Trophoblast cell (in vitro differentiated cells and primary cell): ENCODE data around the gene CD36.
A peak's percentile ranks its signal among the peaks of the same experiment; 100 is the strongest.

ENCODE experiments used
- DNase-seq, 2 donors: peaks; one replicate each; pipeline ENCODE4 v3.0.0-alpha.2; 2016
- H2AFZ ChIP-seq: 2 replicates; pipeline ENCODE4 v1.6.1; 2013; ENCODE audit warnings: low read length, moderate library complexity, mild to moderate bottlenecking; ENCODE audit not compliant: insufficient read depth, poor library complexity
- H2AK5ac ChIP-seq: 2 replicates; pipeline ENCODE4 v1.6.1; 2013; ENCODE audit warnings: mild to moderate bottlenecking, low read length
- H2BK120ac ChIP-seq: 2 replicates; pipeline ENCODE4 v1.6.1; 2013; ENCODE audit warnings: low read length, mild to moderate bottlenecking, moderate library complexity; ENCODE audit not compliant: insufficient read depth, poor library complexity
- H2BK12ac ChIP-seq: 2 replicates; pipeline ENCODE4 v1.6.1; 2013; ENCODE audit warnings: mild to moderate bottlenecking, low read length, moderate library complexity
- H2BK5ac ChIP-seq: 2 replicates; pipeline ENCODE4 v1.6.1; 2013; ENCODE audit warnings: low read length, low read depth, moderate library complexity, mild to moderate bottlenecking; ENCODE audit not compliant: poor library complexity
- H3K14ac ChIP-seq: 2 replicates; pipeline ENCODE4 v1.6.1; 2013; ENCODE audit warnings: mild to moderate bottlenecking, low read length
- H3K18ac ChIP-seq: 2 replicates; pipeline ENCODE4 v1.6.1; 2013; ENCODE audit warnings: mild to moderate bottlenecking, low read length
- H3K23ac ChIP-seq: 2 replicates; pipeline ENCODE4 v1.6.1; 2013; ENCODE audit warnings: low read length
- H3K27ac ChIP-seq: 2 replicates; pipeline ENCODE4 v1.5.1; 2013; ENCODE audit warnings: low read depth, mild to moderate bottlenecking, inconsistent platforms, low read length, moderate library complexity
- H3K27me3 ChIP-seq: 2 replicates; pipeline ENCODE4 v1.6.1; 2013; ENCODE audit warnings: inconsistent platforms, mild to moderate bottlenecking, low read length, moderate library complexity; ENCODE audit not compliant: insufficient read depth
- H3K36me3 ChIP-seq, 2 experiments: 1 replicate in 1 of 2; 2 replicates in 1 of 2; pipeline ENCODE4 v1.6.1; 2013; ENCODE audit warnings: low read length in 2 of 2, mild to moderate bottlenecking in 2 of 2, moderate library complexity in 1 of 2; ENCODE audit not compliant: insufficient read depth in 2 of 2, control insufficient read depth in 1 of 2
- H3K4ac ChIP-seq: 2 replicates; pipeline ENCODE4 v1.6.1; 2013; ENCODE audit warnings: low read depth, mild to moderate bottlenecking, low read length, moderate library complexity
- H3K4me1 ChIP-seq, 2 experiments: 1 replicate in 1 of 2; 2 replicates in 1 of 2; pipeline ENCODE4 v1.6.1; 2013; ENCODE audit warnings: low read length in 2 of 2, mild to moderate bottlenecking in 2 of 2, moderate library complexity in 1 of 2; ENCODE audit not compliant: insufficient read depth in 2 of 2, control insufficient read depth in 1 of 2
- H3K4me2 ChIP-seq: 2 replicates; pipeline ENCODE4 v1.6.1; 2013; ENCODE audit warnings: inconsistent platforms, mild to moderate bottlenecking, low read length, moderate library complexity
- H3K4me3 ChIP-seq: 2 replicates; pipeline ENCODE4 v1.5.1; 2013; ENCODE audit warnings: mild to moderate bottlenecking, low read depth, low read length, inconsistent platforms
- H3K79me1 ChIP-seq: one replicate; pipeline ENCODE4 v1.6.1; 2013; ENCODE audit warnings: low read length
- H3K79me2 ChIP-seq: 2 replicates; pipeline ENCODE4 v1.6.1; 2013; ENCODE audit warnings: low read length, mild to moderate bottlenecking; ENCODE audit not compliant: control insufficient read depth, insufficient read depth, poor library complexity
- H3K9ac ChIP-seq: 2 replicates; pipeline ENCODE4 v1.6.1; 2013; ENCODE audit warnings: mild to moderate bottlenecking, low read length
- H3K9me3 ChIP-seq: 2 replicates; pipeline ENCODE4 v1.6.1; 2013; ENCODE audit warnings: low read depth, mild to moderate bottlenecking, control low read depth, inconsistent platforms, low read length; ENCODE audit not compliant: insufficient read depth
- H4K12ac ChIP-seq: 2 replicates; pipeline ENCODE4 v1.6.1; 2013; ENCODE audit warnings: low read depth, mild to moderate bottlenecking, low read length, moderate library complexity
- H4K8ac ChIP-seq: 2 replicates; pipeline ENCODE4 v1.6.1; 2013; ENCODE audit warnings: low read depth, mild to moderate bottlenecking, low read length, moderate library complexity
- H4K91ac ChIP-seq: one replicate; pipeline ENCODE4 v1.6.1; 2013; ENCODE audit warnings: low read depth, mild to moderate bottlenecking, low read length, moderate library complexity
- WGBS: extraction: QIAGEN DNeasy Blood & Tissue Kit; methylation state at CpG from one replicate; pipeline ENCODE4 v1.1.7; 2013; ENCODE audit warnings: missing lambda C conversion rate; ENCODE audit not compliant: insufficient read length, insufficient coverage; ENCODE audit errors: extremely low coverage; 5-methylcytosine and 5-hydroxymethylcytosine counted together

The CD36 gene

DNA sequence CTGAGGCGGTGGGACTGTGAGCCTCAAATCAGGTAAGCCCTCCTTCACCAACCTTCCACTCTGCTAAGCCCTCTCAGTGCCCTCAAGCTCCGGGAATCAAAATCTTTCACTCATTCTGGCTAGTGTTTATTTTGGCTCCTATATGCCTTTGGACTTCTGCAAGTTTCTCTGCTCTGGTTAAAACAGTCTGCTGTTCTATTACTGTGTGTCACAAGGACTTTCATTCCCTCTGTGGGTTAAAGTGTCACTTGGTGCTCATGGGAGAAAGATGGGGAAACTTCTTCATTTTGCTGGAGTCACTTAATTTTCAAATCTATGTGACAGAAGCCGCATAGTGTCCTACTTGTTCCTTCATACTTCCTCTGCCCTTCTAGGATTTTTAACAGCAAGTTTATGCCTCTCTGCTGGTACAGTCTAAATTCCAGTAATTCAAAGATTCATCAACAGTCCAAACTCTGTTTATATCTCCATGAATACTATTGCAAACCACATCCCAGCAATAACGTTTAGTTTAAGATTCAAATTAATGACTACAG, 61.3 kb downstream of the CD36 start:
- no CpG with 5 or more reads among the region's 4 CpGs for WGBS
- Histone ChIP-seq H3K14ac (no peak overlapping the region), H4K8ac (peak overlapping the region; percentile 79), H3K4ac (peak overlapping the region; percentile 69), H3K4me2 (no peak overlapping the region), H4K12ac (no peak overlapping the region), H2BK120ac (peak overlapping the region; percentile 33), H3K79me1 (peaks cover 2% of the 10 kb centered on the region), H2AK5ac (peak overlapping the region; percentile 91), H2BK12ac (peak overlapping the region; percentile 96), H2BK5ac (peak overlapping the region; percentile 68), H3K23ac (no peak overlapping the region), H3K9ac (no peak overlapping the region), H3K79me2 (no peaks in the 10 kb centered on the region), H3K27me3 (no peaks in the 10 kb centered on the region), H3K4me3 (no peak overlapping the region), H2AFZ (no peak overlapping the region), H3K9me3 (no peaks in the 10 kb centered on the region), H3K36me3 (no peaks in the 10 kb centered on the region), H4K91ac (peak overlapping the region; percentile 85), H3K18ac (peak overlapping the region; percentile 82), H3K27ac (no peak overlapping the region), H3K4me1 (no peaks in the 10 kb centered on the region)
- no peak for DNase-seq

GRCh38 chr7:80703272-80703671, 64.8 kb downstream of the CD36 start:
- no peak overlapping the region for H3K4me2 ChIP-seq
- H3K79me2 ChIP-seq: no peaks in the 10 kb centered on the region
- no peak overlapping the region for H2BK12ac ChIP-seq
- no peak overlapping the region for H3K9ac ChIP-seq
- H3K23ac ChIP-seq: no peak overlapping the region
- no peak overlapping the region for H2AK5ac ChIP-seq
- H3K4ac ChIP-seq: no peak overlapping the region
- no peak overlapping the region for H3K27ac ChIP-seq
- H2BK120ac ChIP-seq: no peak overlapping the region
- no peak overlapping the region for H3K18ac ChIP-seq
- WGBS: no CpG with 5 or more reads among the region's 1 CpG
- no peak overlapping the region for H4K8ac ChIP-seq
- H4K12ac ChIP-seq: no peak overlapping the region
- H3K4me1 ChIP-seq: no peaks in the 10 kb centered on the region
- H3K14ac ChIP-seq: no peak overlapping the region
- peaks cover 2% of the 10 kb centered on the region for H3K79me1 ChIP-seq
- H2AFZ ChIP-seq: no peak overlapping the region
- H3K36me3 ChIP-seq: no peaks in the 10 kb centered on the region
- no peaks in the 10 kb centered on the region for H3K9me3 ChIP-seq
- no peaks in the 10 kb centered on the region for H3K27me3 ChIP-seq
- DNase-seq: no peak
- no peak overlapping the region for H4K91ac ChIP-seq
- no peak overlapping the region for H2BK5ac ChIP-seq
- no peak overlapping the region for H3K4me3 ChIP-seq

- H4K8ac ChIP-seq: no peak overlapping the region
- H3K9ac ChIP-seq: no peak overlapping the region
- WGBS: no CpG with 5 or more reads among the region's 2 CpGs
- no peaks in the 10 kb centered on the region for H3K27me3 ChIP-seq
- no peak overlapping the region for H2BK12ac ChIP-seq
- no peak overlapping the region for H3K4me2 ChIP-seq
- no peak overlapping the region for H3K14ac ChIP-seq
- H3K4me3 ChIP-seq: no peak overlapping the region
- no peaks in the 10 kb centered on the region for H3K4me1 ChIP-seq
- H3K79me1 ChIP-seq: no peaks in the 10 kb centered on the region
- no peak overlapping the region for H3K4ac ChIP-seq
- no peak for DNase-seq
- no peaks in the 10 kb centered on the region for H3K79me2 ChIP-seq
- H3K36me3 ChIP-seq: no peaks in the 10 kb centered on the region
- H4K91ac ChIP-seq: no peak overlapping the region
- no peak overlapping the region for H2AFZ ChIP-seq
- no peaks in the 10 kb centered on the region for H3K9me3 ChIP-seq
- H3K18ac ChIP-seq: no peak overlapping the region
- no peak overlapping the region for H4K12ac ChIP-seq
- H2BK120ac ChIP-seq: no peak overlapping the region
- H3K27ac ChIP-seq: no peak overlapping the region
- H2AK5ac ChIP-seq: no peak overlapping the region
- H2BK5ac ChIP-seq: no peak overlapping the region
- no peak overlapping the region for H3K23ac ChIP-seq
Observed at GRCh38 chr7:80705130-80705781, 66.8 kb downstream of the CD36 start.

GRCh38 chr7:80707318-80707717, 68.9 kb downstream of the CD36 start:
- H3K4me3 ChIP-seq: no peak overlapping the region
- H3K9ac ChIP-seq: no peak overlapping the region
- no peaks in the 10 kb centered on the region for H3K4me1 ChIP-seq
- H2AFZ ChIP-seq: no peak overlapping the region
- H3K18ac ChIP-seq: no peak overlapping the region
- H3K79me2 ChIP-seq: no peaks in the 10 kb centered on the region
- no peak overlapping the region for H2AK5ac ChIP-seq
- H3K4ac ChIP-seq: no peak overlapping the region
- no peaks in the 10 kb centered on the region for H3K36me3 ChIP-seq
- H2BK5ac ChIP-seq: no peak overlapping the region
- no peak overlapping the region for H4K91ac ChIP-seq
- no peak overlapping the region for H2BK12ac ChIP-seq
- H4K8ac ChIP-seq: no peak overlapping the region
- no peak overlapping the region for H4K12ac ChIP-seq
- no peaks in the 10 kb centered on the region for H3K79me1 ChIP-seq
- H3K27me3 ChIP-seq: no peaks in the 10 kb centered on the region
- H3K14ac ChIP-seq: no peak overlapping the region
- H3K23ac ChIP-seq: no peak overlapping the region
- DNase-seq: no peak
- H3K9me3 ChIP-seq: no peaks in the 10 kb centered on the region
- WGBS: 100% methylated on average over 1 of the region's 1 CpG
- no peak overlapping the region for H2BK120ac ChIP-seq
- no peak overlapping the region for H3K4me2 ChIP-seq
- no peak overlapping the region for H3K27ac ChIP-seq
